ENCODE data around the gene ETV6.

Gene ETV6

GRCh38 chr12:11757531-11757930, 108.1 kb downstream of the ETV6 start:
- FAIRE-seq (peak; percentile 9), DNase-seq (ENCODE audit: low spot score) (no peak)

GRCh38 chr12:11758087-11758486, 108.6 kb downstream of the ETV6 start:
- DNase-seq (ENCODE audit: low spot score) (no peak), FAIRE-seq (no peak)

GRCh38 chr12:11758510-11759493, 109.3 kb downstream of the ETV6 start:
- no peak for FAIRE-seq
- no peak for DNase-seq (ENCODE audit: low spot score)

GRCh38 chr12:11759494-11759878, 110.0 kb downstream of the ETV6 start:
- FAIRE-seq (no peak), DNase-seq (ENCODE audit: low spot score) (no peak)

GRCh38 chr12:11759899-11760298, 110.4 kb downstream of the ETV6 start:
- FAIRE-seq (no peak), DNase-seq (ENCODE audit: low spot score) (no peak)

- no peak for DNase-seq (ENCODE audit: low spot score)
- no peak for FAIRE-seq
These were observed 112.5 kb downstream of the ETV6 start for GRCh38 chr12:11761869-11762567.

- DNase-seq (ENCODE audit: low spot score): no peak
- no peak for FAIRE-seq
These were observed 113.4 kb downstream of the ETV6 start for GRCh38 chr12:11762723-11763326.

GRCh38 chr12:11763760-11764520, 114.5 kb downstream of the ETV6 start:
- DNase-seq (ENCODE audit: low spot score) (no peak), FAIRE-seq (no peak)

GRCh38 chr12:11764837-11765236, 115.4 kb downstream of the ETV6 start:
- DNase-seq (ENCODE audit: low spot score): no peak
- FAIRE-seq: no peak

GRCh38 chr12:11765421-11765816, 115.9 kb downstream of the ETV6 start:
- no peak for DNase-seq (ENCODE audit: low spot score)
- no peak for FAIRE-seq

- no peak for DNase-seq (ENCODE audit: low spot score)
- no peak for FAIRE-seq
These were observed 116.6 kb downstream of the ETV6 start for GRCh38 chr12:11765817-11766794.

GRCh38 chr12:11767029-11767724, 117.7 kb downstream of the ETV6 start:
- FAIRE-seq: no peak
- DNase-seq (ENCODE audit: low spot score): no peak

GRCh38 chr12:11767798-11768197, 118.3 kb downstream of the ETV6 start:
- no peak for FAIRE-seq
- DNase-seq (ENCODE audit: low spot score): no peak

- FAIRE-seq (no peak), DNase-seq (ENCODE audit: low spot score) (no peak)
These were observed 118.9 kb downstream of the ETV6 start for GRCh38 chr12:11768233-11768965.

GRCh38 chr12:11769723-11770514, 120.4 kb downstream of the ETV6 start:
- FAIRE-seq: no peak
- no peak for DNase-seq (ENCODE audit: low spot score)

- FAIRE-seq (no peak), DNase-seq (ENCODE audit: low spot score) (no peak)
These were observed 121.9 kb downstream of the ETV6 start for GRCh38 chr12:11771356-11771755.

- DNase-seq (ENCODE audit: low spot score): no peak
These were observed 122.5 kb downstream of the ETV6 start for GRCh38 chr12:11771895-11772502.

More at GRCh38 chr12:11771895-11772502, 122.5 kb downstream of the ETV6 start:
- peak; percentile 48 for FAIRE-seq
